B cell (primary cell): ENCODE results near the gene ADAM19. TPM values are rescaled to one million over a fixed set of nuclear protein-coding genes. Genes with fewer than 3 reads are reported as not detected.

Experiments
- ATAC-seq: fragments of 200-7000 bp; cut with Tn5 transposase; one replicate; pipeline ENCODE4 v1.10.0; 2021; ENCODE audit warnings: low read depth, mild to moderate bottlenecking, moderate number of reproducible peaks, moderate library complexity
- CTCF ChIA-PET: fragments of 350-600 bp; sonication (Branson Sonifier 250); formaldehyde crosslinking; loops from one replicate; lab custom pipeline; 2021; ENCODE audit warnings: antibody characterized with exemption, inconsistent platforms; lab: Charles Lee
- POLR2A ChIA-PET: fragments of 350-600 bp; sonication (Branson Sonifier 250); formaldehyde crosslinking; loops from one replicate; lab custom pipeline; 2021; ENCODE audit warnings: antibody characterized with exemption; lab: Charles Lee
- DNase-seq: peaks from one replicate; pipeline ENCODE4 v3.0.0; 2013
- H2AFZ ChIP-seq: 2 replicates; pipeline ENCODE4 v1.6.1; 2012; ENCODE audit warnings: mild to moderate bottlenecking, low read depth, low read length; ENCODE audit not compliant: insufficient read depth, poor library complexity, severe bottlenecking
- H3K27ac ChIP-seq, 2 donors: 1 replicate in 1 of 2; 2 replicates in 1 of 2; pipeline ENCODE4 v1.5.1; 2012 to 2013; ENCODE audit warnings: low read length in 2 of 2, mild to moderate bottlenecking in 2 of 2, moderate library complexity in 1 of 2
- H3K27me3 ChIP-seq, 4 experiments: fragments of 200-600 bp in 1 of 4; sonication (generic) in 1 of 4; replicated peaks in 1 of 4; 1 replicate in 2 of 4; 2 replicates in 2 of 4; pipeline versions ENCODE4 v1.6.1 to v1.7.0; 2013 to 2016; ENCODE audit warnings: low read length in 3 of 4, mild to moderate bottlenecking in 2 of 4, mixed read lengths in 1 of 4, moderate library complexity in 1 of 4; ENCODE audit not compliant: insufficient read depth in 4 of 4, control insufficient read depth in 3 of 4; ENCODE audit errors: control extremely low read depth in 1 of 4
- H3K36me3 ChIP-seq, 2 experiments: replicated peaks in 1 of 2; 1 replicate in 1 of 2; 2 replicates in 1 of 2; pipeline versions ENCODE4 v1.6.1 to v1.7.1; 2013; ENCODE audit warnings: low read length in 1 of 2; ENCODE audit not compliant: insufficient read depth in 2 of 2, control insufficient read depth in 1 of 2; ENCODE audit errors: control extremely low read depth in 1 of 2, extremely low read depth in 1 of 2
- H3K4me1 ChIP-seq, 2 donors: fragments of 200-600 bp in 1 of 2; sonication (generic) in 1 of 2; 1 replicate in 1 of 2; 2 replicates in 1 of 2; pipeline versions ENCODE4 v1.5.1 to v1.6.1; 2013 to 2017; ENCODE audit warnings: low read length in 2 of 2; ENCODE audit not compliant: control insufficient read depth in 2 of 2, insufficient read depth in 2 of 2
- H3K4me2 ChIP-seq: replicated peaks from 2 replicates; pipeline ENCODE3; 2012; ENCODE audit warnings: mild to moderate bottlenecking, low read depth, low read length; ENCODE audit not compliant: poor library complexity, severe bottlenecking
- H3K4me3 ChIP-seq, 5 experiments: fragments of 200-600 bp in 1 of 5; sonication (generic) in 1 of 5; 1 replicate in 3 of 5; 2 replicates in 2 of 5; pipeline versions ENCODE4 v1.5.1 to v1.7.0; 2011 to 2016; ENCODE audit warnings: low read length in 4 of 5, mild to moderate bottlenecking in 4 of 5, low read depth in 2 of 5, control low read depth in 1 of 5, moderate library complexity in 1 of 5; ENCODE audit not compliant: insufficient read depth in 1 of 5; ENCODE audit errors: control extremely low read depth in 1 of 5, extremely low read depth in 1 of 5
- H3K79me2 ChIP-seq: fragments of 200-600 bp; sonication (generic); one replicate; pipeline ENCODE4 v1.6.0; 2016; ENCODE audit warnings: low read length; ENCODE audit not compliant: control insufficient read depth, insufficient read depth
- H3K9ac ChIP-seq: fragments of 200-600 bp; sonication (generic); 2 replicates; pipeline ENCODE4 v1.6.1; 2017; ENCODE audit warnings: mild to moderate bottlenecking, low read length, moderate library complexity
- H3K9me3 ChIP-seq, 3 donors: one replicate each; pipeline versions ENCODE4 v1.6.1 to v1.7.1; 2013; ENCODE audit warnings: low read length in 2 of 3; ENCODE audit not compliant: control insufficient read depth in 2 of 3, insufficient read depth in 1 of 3; ENCODE audit errors: control extremely low read depth in 1 of 3
- H4K20me1 ChIP-seq: 2 replicates; pipeline ENCODE4 v1.6.0; 2012; ENCODE audit warnings: mild to moderate bottlenecking, low read length; ENCODE audit not compliant: insufficient read depth, control insufficient read depth, poor library complexity, severe bottlenecking
- H3K27ac Mint-ChIP-seq: one replicate; pipeline ENCODE4 v1.8.0; 2021; ENCODE audit warnings: mixed read lengths
- H3K27me3 Mint-ChIP-seq: one replicate; pipeline ENCODE4 v1.8.0; 2021; ENCODE audit warnings: mixed read lengths
- H3K4me1 Mint-ChIP-seq: one replicate; pipeline ENCODE4 v1.8.0; 2021; ENCODE audit warnings: mixed read lengths
- H3K4me3 Mint-ChIP-seq: one replicate; pipeline ENCODE4 v1.8.0; 2021; ENCODE audit warnings: mixed read lengths
- H3K9me3 Mint-ChIP-seq: one replicate; pipeline ENCODE4 v1.8.0; 2022; ENCODE audit warnings: mixed read lengths; ENCODE audit not compliant: insufficient read depth
- CTCF ChIP-seq: fragments of 200-600 bp; IDR thresholded peaks from one replicate; pipeline ENCODE4 v1.8.0; 2022; ENCODE audit warnings: antibody characterized with exemption, mild to moderate bottlenecking
- EZH2 ChIP-seq: IDR thresholded peaks from 2 replicates; pipeline ENCODE4 v1.6.1; 2012; ENCODE audit warnings: borderline replicate concordance, low read depth, mild to moderate bottlenecking, moderate library complexity, low read length; ENCODE audit not compliant: insufficient read depth, poor library complexity, severe bottlenecking
- WGBS: methylation state at CpG from one replicate; pipeline ENCODE4 v1.1.5; 2013; ENCODE audit warnings: missing lambda C conversion rate; ENCODE audit not compliant: insufficient coverage; 5-methylcytosine and 5-hydroxymethylcytosine counted together
- intact Hi-C: fragments of 100-400 bp; cut with micrococcal nuclease; formaldehyde crosslinking; loops from one replicate; pipeline ENCODE4 v1.10.0; 2022
- polyA plus RNA-seq: library from polyadenylated mRNA; depleted of rRNA; stranded (reverse); fragments of >200 nt; gene quantifications from 2 replicates; pipeline ENCODE4 v1.2.3, GENCODE V29; 2012
- total RNA-seq, 2 donors: library from RNA; stranded (reverse); fragments of 120-200 nt in 1 of 2; gene quantifications; 1 replicate in 1 of 2; 2 replicates in 1 of 2; pipeline versions ENCODE4 v1.2.3 to v1.2.4, GENCODE V29; 2013 to 2022

ADAM19 gene
- total and polyA plus RNA-seq, 2 donors (not counting 1 experiment from before 2014, with no cell fraction given): 110 to 171 TPM

GRCh38 chr5:157460921-157461792, 114.4 kb downstream of the ADAM19 start:
- Histone ChIP-seq H3K27ac (peak overlapping the region in 1 of 2 donors; percentile 77), H3K9me3 (no peaks in the 10 kb centered on the region), H3K4me2 (peak overlapping the region; percentile 94), H3K4me3 (peak overlapping the region in 4 of 5 experiments; percentile 55 to 75 (median 67)), H3K9ac (peak overlapping the region; percentile 76), H2AFZ (peak overlapping the region; percentile 76), H3K4me1 (peaks cover 50% of the 10 kb centered on the region in 2 donors), H3K27me3 (no peaks in the 10 kb centered on the region), H4K20me1 (no peaks in the 10 kb centered on the region), H3K36me3 (peaks cover 0 to 8% of the 10 kb centered on the region in 2 experiments), H3K79me2 (peaks cover 14% of the 10 kb centered on the region)
- no peaks in the 10 kb centered on the region for H3K27me3 Mint-ChIP-seq
- peak overlapping the region; percentile 83 for H3K27ac Mint-ChIP-seq
- WGBS: 94% methylated on average over 3 of the region's 4 CpGs
- ChIA-PET POLR2A (interaction anchor here (1.1 kb wide), 1 partner anchor 47 kb away, joined by 3 read pairs; no protein-coding TSS in a partner anchor), CTCF (interaction anchor here (1.1 to 8.4 kb wide), 7 partner anchors 10 to 301 kb away, joined by 3 to 37 read pairs (median 4); no protein-coding TSS in a partner anchor)
- H3K4me3 Mint-ChIP-seq: peak overlapping the region; percentile 90
- ATAC-seq (no peak), DNase-seq (peak; percentile 14)
- H3K9me3 Mint-ChIP-seq: no peaks in the 10 kb centered on the region
- H3K4me1 Mint-ChIP-seq: peaks cover 76% of the 10 kb centered on the region
- intact Hi-C loops: loop anchor here (2.0 kb wide), 1 partner anchor 16 kb away; no protein-coding TSS in a partner anchor
- TF ChIP-seq CTCF: no peak
- TF ChIP-seq EZH2: no peak
